Endodermal cell (in vitro differentiated cells): ENCODE results near the gene CNTNAP5. TPM values are rescaled to one million over a fixed set of nuclear protein-coding genes. Genes with fewer than 3 reads are reported as not detected.

ENCODE experiments used
- DNase-seq: peaks from one replicate; pipeline ENCODE4 v3.0.0-alpha.2; 2017
- H3K27ac ChIP-seq: 2 replicates; pipeline ENCODE4 v1.5.1; 2013; ENCODE audit warnings: mild to moderate bottlenecking, low read depth, low read length, moderate library complexity
- H3K27me3 ChIP-seq: 2 replicates; pipeline ENCODE4 v1.6.1; 2013; ENCODE audit warnings: mild to moderate bottlenecking, low read length, moderate library complexity; ENCODE audit not compliant: insufficient read depth, control insufficient read depth, poor library complexity, severe bottlenecking
- H3K36me3 ChIP-seq: 2 replicates; pipeline ENCODE4 v1.7.0; 2013; ENCODE audit warnings: mild to moderate bottlenecking, low read length, moderate library complexity; ENCODE audit not compliant: control insufficient read depth, insufficient read depth
- H3K4me1 ChIP-seq: one replicate; pipeline ENCODE4 v1.7.0; 2013; ENCODE audit warnings: low read length; ENCODE audit not compliant: control insufficient read depth, insufficient read depth
- H3K4me3 ChIP-seq: 2 replicates; pipeline ENCODE4 v1.5.1; 2013; ENCODE audit warnings: mild to moderate bottlenecking, low read length, moderate library complexity
- H3K9ac ChIP-seq: 2 replicates; pipeline ENCODE4 v1.6.1; 2013; ENCODE audit warnings: mild to moderate bottlenecking, low read length, moderate library complexity; ENCODE audit not compliant: poor library complexity, severe bottlenecking; ENCODE audit errors: extremely low read depth
- H3K9me3 ChIP-seq: 2 replicates; pipeline ENCODE4 v1.6.1; 2013; ENCODE audit warnings: mild to moderate bottlenecking, low read length, moderate library complexity; ENCODE audit not compliant: control insufficient read depth
- H3K27ac Mint-ChIP-seq: 2 replicates; pipeline ENCODE4 v1.8.0; 2020; ENCODE audit warnings: mixed read lengths
- H3K27me3 Mint-ChIP-seq: 2 replicates; pipeline ENCODE4 v1.8.0; 2021; ENCODE audit warnings: mild to moderate bottlenecking, mixed read lengths; ENCODE audit not compliant: insufficient read depth
- H3K36me3 Mint-ChIP-seq: 2 replicates; pipeline ENCODE4 v1.8.0; 2020; ENCODE audit warnings: low read depth, mixed read lengths
- H3K4me1 Mint-ChIP-seq: 2 replicates; pipeline ENCODE4 v1.8.0; 2020; ENCODE audit warnings: mixed read lengths
- H3K4me3 Mint-ChIP-seq: 2 replicates; pipeline ENCODE4 v1.8.0; 2020; ENCODE audit warnings: mild to moderate bottlenecking, moderate library complexity, mixed read lengths
- H3K9me3 Mint-ChIP-seq: 2 replicates; pipeline ENCODE4 v1.8.0; 2020; ENCODE audit warnings: mild to moderate bottlenecking, mixed read lengths
- WGBS, 2 experiments: methylation state at CpG; one replicate each; pipeline versions ENCODE4 v1.1.5 to v1.1.7; 2013; ENCODE audit warnings: missing lambda C conversion rate in 2 of 2, mixed read lengths in 1 of 2; ENCODE audit not compliant: insufficient coverage in 1 of 2, insufficient read length in 1 of 2; 5-methylcytosine and 5-hydroxymethylcytosine counted together
- total RNA-seq, 2 donors: library from RNA; stranded (reverse); fragmentation: NEBNext Ultra II Directional in 1 of 2; extraction: Animal tissue kit (Norgen Biotek cat#: 25700) in 1 of 2; gene quantifications; 2 replicates in 1 of 2; 3 replicates in 1 of 2; pipeline ENCODE4 v1.2.1, GENCODE V29; 2021
- TF ChIP-seq, protein P1 (sequence below): fragments of 200-600 bp; sonication (generic); conservative IDR thresholded peaks from 2 replicates; pipeline ENCODE4 v1.5.0; 2021; ENCODE audit warnings: antibody characterized with exemption, mild to moderate bottlenecking

The CNTNAP5 gene
- total RNA-seq, 2 donors from 2014 or later: 0.70 to 4.4 TPM

DNA sequence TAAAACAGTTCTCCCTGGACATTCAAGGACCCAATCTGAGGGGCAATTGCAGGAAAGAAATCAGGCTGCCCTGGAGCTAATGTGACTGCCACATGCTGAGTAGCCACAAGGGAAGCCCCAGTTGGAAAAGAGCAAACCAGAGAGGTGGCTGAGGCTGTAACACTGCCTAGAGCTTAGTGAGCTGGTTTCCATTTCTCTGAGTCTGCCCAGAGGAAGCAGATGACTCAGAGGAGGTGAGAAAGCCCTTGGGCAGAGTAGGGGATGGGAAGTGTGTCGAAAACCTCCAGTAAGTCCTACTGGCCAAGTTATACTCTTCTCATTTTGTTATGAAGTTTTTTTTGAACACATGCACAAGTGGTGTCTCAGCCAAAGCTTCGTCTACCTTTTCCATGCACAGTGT lies 753.0 kb downstream of the CNTNAP5 start:
- peak; percentile 49 for DNase-seq
- WGBS, 2 experiments: 94 to 100% methylated on average over 2 of the region's 2 CpGs
- Histone ChIP-seq H3K27ac (no peak overlapping the region), H3K4me3 (no peak overlapping the region), H3K4me1 (no peaks in the 10 kb centered on the region), H3K27me3 (no peaks in the 10 kb centered on the region), H3K9ac (no peak overlapping the region), H3K36me3 (no peaks in the 10 kb centered on the region), H3K9me3 (no peaks in the 10 kb centered on the region)
- Mint-ChIP-seq H3K27me3 (no peaks in the 10 kb centered on the region), H3K4me3 (no peak overlapping the region), H3K27ac (no peak overlapping the region), H3K36me3 (no peaks in the 10 kb centered on the region), H3K4me1 (no peaks in the 10 kb centered on the region), H3K9me3 (no peaks in the 10 kb centered on the region)
- TF ChIP-seq, protein P1, sequence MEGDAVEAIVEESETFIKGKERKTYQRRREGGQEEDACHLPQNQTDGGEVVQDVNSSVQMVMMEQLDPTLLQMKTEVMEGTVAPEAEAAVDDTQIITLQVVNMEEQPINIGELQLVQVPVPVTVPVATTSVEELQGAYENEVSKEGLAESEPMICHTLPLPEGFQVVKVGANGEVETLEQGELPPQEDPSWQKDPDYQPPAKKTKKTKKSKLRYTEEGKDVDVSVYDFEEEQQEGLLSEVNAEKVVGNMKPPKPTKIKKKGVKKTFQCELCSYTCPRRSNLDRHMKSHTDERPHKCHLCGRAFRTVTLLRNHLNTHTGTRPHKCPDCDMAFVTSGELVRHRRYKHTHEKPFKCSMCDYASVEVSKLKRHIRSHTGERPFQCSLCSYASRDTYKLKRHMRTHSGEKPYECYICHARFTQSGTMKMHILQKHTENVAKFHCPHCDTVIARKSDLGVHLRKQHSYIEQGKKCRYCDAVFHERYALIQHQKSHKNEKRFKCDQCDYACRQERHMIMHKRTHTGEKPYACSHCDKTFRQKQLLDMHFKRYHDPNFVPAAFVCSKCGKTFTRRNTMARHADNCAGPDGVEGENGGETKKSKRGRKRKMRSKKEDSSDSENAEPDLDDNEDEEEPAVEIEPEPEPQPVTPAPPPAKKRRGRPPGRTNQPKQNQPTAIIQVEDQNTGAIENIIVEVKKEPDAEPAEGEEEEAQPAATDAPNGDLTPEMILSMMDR: no peak

DNA sequence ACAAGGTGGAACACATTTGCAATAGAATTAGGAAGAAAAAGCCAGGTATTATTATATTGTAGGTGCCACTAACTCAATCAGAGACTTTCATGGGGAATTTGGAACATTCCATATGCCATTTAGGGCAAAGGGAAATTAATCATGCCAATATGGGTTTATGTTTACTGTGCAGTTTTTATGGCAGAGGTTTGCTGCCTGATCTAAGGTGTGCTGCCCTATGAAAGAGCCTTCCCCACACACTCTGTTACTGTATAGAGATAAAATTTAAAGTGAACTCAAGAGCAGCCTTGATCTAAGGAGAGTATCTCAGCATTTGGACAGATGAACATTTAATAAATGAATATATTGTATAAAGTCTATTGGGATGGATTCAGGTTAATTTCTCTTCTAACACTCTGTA lies 771.6 kb downstream of the CNTNAP5 start:
- DNase-seq: no peak
- H3K36me3 ChIP-seq: no peaks in the 10 kb centered on the region
- H3K4me1 ChIP-seq: no peaks in the 10 kb centered on the region
- H3K4me3 Mint-ChIP-seq: no peak overlapping the region
- H3K27me3 Mint-ChIP-seq: no peaks in the 10 kb centered on the region
- TF ChIP-seq, protein P1: no peak
- H3K9me3 ChIP-seq: no peaks in the 10 kb centered on the region
- H3K4me3 ChIP-seq: no peak overlapping the region
- no peaks in the 10 kb centered on the region for H3K9me3 Mint-ChIP-seq
- peaks cover 7% of the 10 kb centered on the region for H3K4me1 Mint-ChIP-seq
- no peak overlapping the region for H3K27ac ChIP-seq
- H3K27me3 ChIP-seq: no peaks in the 10 kb centered on the region
- no peak overlapping the region for H3K9ac ChIP-seq
- no peaks in the 10 kb centered on the region for H3K36me3 Mint-ChIP-seq
- H3K27ac Mint-ChIP-seq: no peak overlapping the region

DNA sequence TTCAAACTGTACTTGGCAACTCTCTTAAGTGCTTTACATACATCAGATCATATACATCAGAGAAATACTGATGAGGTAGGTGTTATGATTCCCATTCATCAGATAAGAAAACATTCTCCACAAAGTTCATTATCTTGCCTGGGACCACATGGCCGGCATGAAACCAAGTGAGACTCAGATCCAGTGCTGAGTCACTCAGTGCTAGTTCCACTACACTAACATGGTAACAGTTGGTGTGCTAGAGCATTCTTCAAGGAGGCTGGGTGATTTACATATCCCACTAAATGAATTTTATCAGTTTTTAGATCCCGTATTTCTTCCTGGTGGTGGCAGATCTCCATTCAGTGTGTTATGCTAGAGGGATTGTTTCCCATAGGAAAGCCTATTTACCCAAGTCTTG lies 772.0 kb downstream of the CNTNAP5 start:
- H3K9me3 Mint-ChIP-seq: no peaks in the 10 kb centered on the region
- Histone ChIP-seq H3K27ac (no peak overlapping the region), H3K27me3 (no peaks in the 10 kb centered on the region), H3K4me1 (no peaks in the 10 kb centered on the region), H3K9ac (no peak overlapping the region), H3K36me3 (no peaks in the 10 kb centered on the region), H3K4me3 (no peak overlapping the region), H3K9me3 (no peaks in the 10 kb centered on the region)
- TF ChIP-seq, protein P1: no peak
- peaks cover 7% of the 10 kb centered on the region for H3K4me1 Mint-ChIP-seq
- H3K36me3 Mint-ChIP-seq: no peaks in the 10 kb centered on the region
- H3K4me3 Mint-ChIP-seq: no peak overlapping the region
- H3K27ac Mint-ChIP-seq: no peak overlapping the region
- no peaks in the 10 kb centered on the region for H3K27me3 Mint-ChIP-seq
- no peak for DNase-seq
- WGBS, 2 experiments: 86 to 98% methylated on average over 1 to 2 of the region's 2 CpGs
